Right renal cortex interstitium (tissue), 3 donors: Measurements from ENCODE around the gene RELL2. TPM values are rescaled to one million over a fixed set of nuclear protein-coding genes. Genes with fewer than 3 reads are reported as not detected.

Experiments used
- DNase-seq, 3 donors: peaks; one replicate each; pipeline ENCODE4 v3.0.0-alpha.2; 2013; ENCODE audit warnings: low read depth in 3 of 3, low spot score in 2 of 3
- polyA plus RNA-seq, 3 donors: library from polyadenylated mRNA; unstranded; fragments of 120-200 nt; gene quantifications; one replicate each; pipeline ENCODE4 v1.2.1, GENCODE V29; 2013; ENCODE audit not compliant: insufficient read length in 3 of 3

The RELL2 gene
- polyA plus RNA-seq, 3 donors, result 0.64 to 1.1 (median 0.78) TPM

GRCh38 chr5:141618804-141619554, 17.8 kb upstream of the RELL2 start, which contains the start of gene DIAPH1:
Gene DIAPH1 (minus strand): TSS chr5:141619000. CDS start chr5:141618914, 86 bp downstream.
- DNase-seq, result peak; percentile 80 to 91 (median 83)

- no peak for DNase-seq
Observed at GRCh38 chr5:141623186-141623585, 13.6 kb upstream of the RELL2 start.

- no peak for DNase-seq
Observed at GRCh38 chr5:141623611-141624010, 13.2 kb upstream of the RELL2 start.

- DNase-seq, result no peak
Observed at GRCh38 chr5:141628175-141628788, 8.5 kb upstream of the RELL2 start.

- no peak for DNase-seq
Observed at GRCh38 chr5:141630570-141631140, 6.1 kb upstream of the RELL2 start.

GRCh38 chr5:141632650-141633049, 4.1 kb upstream of the RELL2 start:
- DNase-seq, result no peak

- DNase-seq, result no peak
Observed at GRCh38 chr5:141633871-141634561, 2.8 kb upstream of the RELL2 start.

- no peak for DNase-seq
Observed at GRCh38 chr5:141634720-141635119, 2.1 kb upstream of the RELL2 start.

GRCh38 chr5:141635646-141636045, 1.2 kb upstream of the RELL2 start:
- no peak for DNase-seq

GRCh38 chr5:141636106-141636412, 738 bp upstream of the RELL2 start:
- no peak for DNase-seq

GRCh38 chr5:141637123-141637766, 448 bp downstream of the RELL2 start:
- no peak for DNase-seq

- no peak for DNase-seq
Observed at GRCh38 chr5:141637767-141638419, 1.1 kb downstream of the RELL2 start.

GRCh38 chr5:141638771-141639170, 2.0 kb downstream of the RELL2 start:
- DNase-seq, result no peak

GRCh38 chr5:141639357-141640050, 2.7 kb downstream of the RELL2 start:
- DNase-seq, result no peak

- DNase-seq, result no peak
Observed at GRCh38 chr5:141640051-141640415, 3.2 kb downstream of the RELL2 start.

GRCh38 chr5:141640698-141641097, 3.9 kb downstream of the RELL2 start:
- DNase-seq, result no peak

GRCh38 chr5:141641634-141642267, 5.0 kb downstream of the RELL2 start:
- no peak for DNase-seq

- DNase-seq, result no peak
Observed at GRCh38 chr5:141646026-141646425, 9.2 kb downstream of the RELL2 start.

GRCh38 chr5:141647242-141647641, 10.4 kb downstream of the RELL2 start:
- DNase-seq, result no peak

- DNase-seq, result no peak
Observed at GRCh38 chr5:141647851-141648250, 11.1 kb downstream of the RELL2 start.
